GM12878 (cell line): ENCODE measurements around the gene INHBC. TPM values are rescaled to one million over a fixed set of nuclear protein-coding genes. Genes with fewer than 3 reads are reported as not detected.

ENCODE experiments used
- ATAC-seq: fragments of 200-7000 bp; cut with Tn5 transposase; 3 replicates; pipeline ENCODE4 v1.9.1; 2020; ENCODE audit warnings: mild to moderate bottlenecking, moderate library complexity
- BruUV-seq: library from RNA; stranded (reverse); fragments of 400-500 nt; replicated peaks from 2 replicates; lab custom pipeline; 2021; lab: Mats Ljungman, UMichigan
- CTCF ChIA-PET: fragments of 300-600 bp; sonication (Branson Sonifier 250); formaldehyde crosslinking; extraction: SDS; loops from one replicate; lab custom pipeline; 2021; ENCODE audit warnings: inconsistent platforms; lab: Yijun Ruan, JAX
- POLR2A ChIA-PET: fragments of 350-600 bp; formaldehyde crosslinking; extraction: SDS; loops from one replicate; lab custom pipeline; 2021; ENCODE audit warnings: inconsistent platforms; lab: Charles Lee
- RAD21 ChIA-PET: fragments of 300-600 bp; sonication (Branson Sonifier 250); formaldehyde crosslinking; loops from one replicate; lab custom pipeline; 2023; ENCODE audit warnings: antibody characterized with exemption; ENCODE audit not compliant: unreplicated experiment; lab: Charles Lee
- SMC1A ChIA-PET: fragments of 300-600 bp; sonication (Branson Sonifier 250); formaldehyde crosslinking; loops from one replicate; lab custom pipeline; 2023; ENCODE audit not compliant: unreplicated experiment, uncharacterized antibody; lab: Charles Lee
- DNase-seq: peaks from one replicate; pipeline ENCODE4 v3.0.0-alpha.2; 2011; ENCODE audit warnings: low read depth, low spot score
- FAIRE-seq: peaks from 3 replicates; lab custom pipeline; 2011; peaks lifted over from hg19 to GRCh38; lab: Jason Lieb, UNC
- H2AFZ ChIP-seq: 2 replicates; pipeline ENCODE4 v1.6.0; 2011; ENCODE audit warnings: low read depth, low read length, control low read depth; ENCODE audit not compliant: control insufficient read depth
- H3K27ac ChIP-seq: 2 replicates; pipeline ENCODE4 v1.5.1; 2011; ENCODE audit warnings: control low read depth; ENCODE audit not compliant: control insufficient read depth, insufficient read depth
- H3K27me3 ChIP-seq, 2 experiments: replicated peaks in 1 of 2; 2 replicates each; pipeline versions ENCODE4 v1.6.0 to v1.6.1; 2011; ENCODE audit warnings: low read length in 1 of 2; ENCODE audit not compliant: control insufficient read depth in 2 of 2, insufficient read depth in 2 of 2
- H3K36me3 ChIP-seq, 2 experiments: 2 replicates each; pipeline ENCODE4 v1.5.1; 2011; ENCODE audit warnings: low read length in 1 of 2; ENCODE audit not compliant: control insufficient read depth in 2 of 2, insufficient read depth in 2 of 2
- H3K4me1 ChIP-seq: 2 replicates; pipeline ENCODE4 v1.6.1; 2011; ENCODE audit warnings: mild to moderate bottlenecking, low read length, moderate library complexity, mixed read lengths; ENCODE audit not compliant: control insufficient read depth, insufficient read depth
- H3K4me2 ChIP-seq: 2 replicates; pipeline ENCODE4 v1.6.0; 2011; ENCODE audit warnings: control low read depth; ENCODE audit not compliant: control insufficient read depth, insufficient read depth
- H3K4me3 ChIP-seq: fragments of 200-600 bp; sonication (generic); 2 replicates; pipeline ENCODE4 v1.5.1; 2016
- H3K79me2 ChIP-seq: 2 replicates; pipeline ENCODE4 v1.6.0; 2011; ENCODE audit warnings: low read length; ENCODE audit not compliant: control insufficient read depth, insufficient read depth
- H3K9ac ChIP-seq: 2 replicates; pipeline ENCODE4 v1.8.0; 2011; ENCODE audit warnings: low read length, control low read depth, mixed read lengths; ENCODE audit not compliant: control insufficient read depth, insufficient read depth
- H3K9me3 ChIP-seq: replicated peaks from 3 replicates; pipeline ENCODE4 v1.5.1; 2011; ENCODE audit warnings: mild to moderate bottlenecking, low read length; ENCODE audit not compliant: control insufficient read depth, insufficient read depth
- H4K20me1 ChIP-seq: 2 replicates; pipeline ENCODE4 v1.6.0; 2011; ENCODE audit not compliant: control insufficient read depth, insufficient read depth
- CTCF ChIP-seq, 3 experiments: IDR thresholded peaks in 2 of 3; conservative IDR thresholded peaks in 1 of 3; 2 replicates each; pipeline ENCODE4 v1.5.1; 2011; ENCODE audit warnings: low read depth in 3 of 3, low read length in 3 of 3, mild to moderate bottlenecking in 3 of 3, control low read depth in 2 of 3, moderate library complexity in 2 of 3, inconsistent platforms in 1 of 3, mixed read lengths in 1 of 3; ENCODE audit not compliant: control insufficient read depth in 2 of 3, insufficient read depth in 1 of 3; ENCODE audit errors: extremely low read depth in 1 of 3
- HCFC1 ChIP-seq: fragments of 150-350 bp; IDR thresholded peaks from 2 replicates; pipeline ENCODE4 v1.6.1; 2014; ENCODE audit warnings: low read length
- KDM1A ChIP-seq: fragments of 200-600 bp; sonication (generic); IDR thresholded peaks from 2 replicates; pipeline ENCODE4 v1.6.1; 2016; ENCODE audit warnings: borderline replicate concordance
- PRDM15 ChIP-seq: fragments of 450-650 bp; formaldehyde crosslinking; IDR thresholded peaks from 2 replicates; pipeline ENCODE4 v1.4.0; 2020; ENCODE audit warnings: mild to moderate bottlenecking, moderate library complexity
- YBX1 ChIP-seq: fragments of 450-650 bp; IDR thresholded peaks from 2 replicates; pipeline ENCODE4 v1.6.1; 2016; ENCODE audit warnings: antibody characterized with exemption
- WGBS: methylation state at CpG from one replicate; pipeline ENCODE4 v1.1.6; 2016; ENCODE audit warnings: low lambda C conversion rate; ENCODE audit not compliant: insufficient replicate concordance, insufficient coverage; ENCODE audit errors: missing lambda C conversion rate; 5-methylcytosine and 5-hydroxymethylcytosine counted together
- in situ Hi-C: fragments of 300-500 bp; cut with MboI; formaldehyde crosslinking; loops from 9 replicates; pipeline ENCODE4 v1.14.3; 2018; ENCODE audit warnings: mixed read lengths
- intact Hi-C: fragments of 100-400 bp; cut with micrococcal nuclease; formaldehyde crosslinking; loops from one replicate; pipeline ENCODE4 v1.14.2; 2022; ENCODE audit not compliant: unreplicated experiment
- polyA plus RNA-seq, 11 experiments: library from polyadenylated mRNA; depleted of rRNA in 4 of 11; unstranded in 6 of 11; stranded (reverse) in 5 of 11; fragments of >200 nt; fragmentation: Nextera tagmentation in 4 of 11; fragmentation: Illumina TruSeq in 1 of 11; extraction: Ambion mirVana in 4 of 11; extraction: Trizol in 1 of 11; gene quantifications; 1 replicate in 1 of 11; 2 replicates in 10 of 11; pipeline versions ENCODE4 v1.2.1 to v1.2.3, GENCODE V29; 2011 to 2016; ENCODE audit warnings: inconsistent platforms in 2 of 11, missing spikeins in 2 of 11, low read depth in 1 of 11
- total RNA-seq, 4 experiments: library from RNA; depleted of rRNA in 3 of 4; stranded (reverse); fragments of >200 nt in 3 of 4; fragmentation: Illumina TruSeq in 1 of 4; extraction: Trizol in 1 of 4; gene quantifications; 2 replicates each; pipeline versions ENCODE4 v1.2.1 to v1.2.3, GENCODE V29; 2013 to 2021

The INHBC gene
- total and polyA plus RNA-seq, 10 of the 15 experiments (the other 5 are each of a cell fraction or from before 2014, with no cell fraction given): 0.04 to 0.22 (median 0.13) TPM; not detected in 5

- ATAC-seq: no peak
- in situ Hi-C loops: no loop called here
- BruUV-seq: no TSS peak
- no peaks in the 10 kb centered on the region for H4K20me1 ChIP-seq
- TF ChIP-seq YBX1 (no peak), KDM1A (no peak)
- TF ChIP-seq, all 136 proteins: peak for 0
- RAD21 ChIA-PET: no interaction called here
- no peak overlapping the region for H2AFZ ChIP-seq
- H3K4me1 ChIP-seq: no peaks in the 10 kb centered on the region
- 85% methylated on average over 6 of the region's 6 CpGs for WGBS
- H3K27ac ChIP-seq: no peak overlapping the region
- CTCF ChIA-PET: interaction anchor here (0.6 to 6.3 kb wide), 6 partner anchors 8 to 203 kb away, joined by 3 to 49 read pairs (median 5); partner anchors contain the start of gene INHBE
- DNase-seq: no peak
- no peaks in the 10 kb centered on the region for H3K36me3 ChIP-seq
- FAIRE-seq: no peak
- H3K9me3 ChIP-seq: no peaks in the 10 kb centered on the region; the same call in 2 of the 3 replicates
- no peak overlapping the region for H3K4me3 ChIP-seq
- POLR2A ChIA-PET: interaction anchor here (0.6 to 2.3 kb wide), 3 partner anchors 9 to 695 kb away, joined by 3 to 5 read pairs (median 4); partner anchors contain the start of gene INHBE
- SMC1A ChIA-PET: no interaction called here
- no peaks in the 10 kb centered on the region for H3K79me2 ChIP-seq
- H3K9ac ChIP-seq: no peak overlapping the region
- intact Hi-C loops: no loop called here
- H3K27me3 ChIP-seq: no peaks in the 10 kb centered on the region
- H3K4me2 ChIP-seq: no peak overlapping the region
Measured at GRCh38 chr12:57446292-57446960, 11.8 kb downstream of the INHBC start.

- DNase-seq: no peak
- in situ Hi-C loops (no loop called here), intact Hi-C loops (no loop called here)
- FAIRE-seq: no peak
- Histone ChIP-seq H2AFZ (no peak overlapping the region), H3K9ac (no peak overlapping the region), H3K9me3 (no peaks in the 10 kb centered on the region), H3K4me2 (no peak overlapping the region), H3K27ac (no peak overlapping the region), H3K4me3 (no peak overlapping the region), H3K79me2 (no peaks in the 10 kb centered on the region), H3K4me1 (no peaks in the 10 kb centered on the region), H3K27me3 (no peaks in the 10 kb centered on the region), H4K20me1 (no peaks in the 10 kb centered on the region), H3K36me3 (no peaks in the 10 kb centered on the region)
- ChIA-PET RAD21 (interaction anchor here (1.0 kb wide), 1 partner anchor 19 kb away, joined by 3 read pairs; no protein-coding TSS in a partner anchor), CTCF (interaction anchor here (1.3 to 1.5 kb wide), 3 partner anchors 10 to 188 kb away, joined by 4 to 5 read pairs (median 4); partner anchors contain the start of gene GLI1), POLR2A (interaction anchor here (0.7 to 1.0 kb wide), 3 partner anchors 17 to 1041 kb away, joined by 5 to 6 read pairs (median 5); no protein-coding TSS in a partner anchor), SMC1A (interaction anchor here (0.6 to 1.1 kb wide), 2 partner anchors 67 to 188 kb away, joined by 3 to 4 read pairs; no protein-coding TSS in a partner anchor)
- TF ChIP-seq PRDM15: no peak
- TF ChIP-seq HCFC1: no peak
- TF ChIP-seq CTCF (IDR thresholded peaks at IDR 0.05 in 2 of 3, conservative IDR thresholded peaks at IDR 0.05 in 1 of 3; ENCODE audit: control insufficient read depth in 2 of 3, extremely low read depth in 1 of 3, insufficient read depth in 1 of 3, low read depth in 3 of 3, low read length in 3 of 3): no peak
- no TSS peak for BruUV-seq
- 57% methylated on average over 2 of the region's 2 CpGs for WGBS
- no peak for ATAC-seq
Measured at GRCh38 chr12:57448669-57449068, 14.1 kb downstream of the INHBC start.
